ENCODE results near the gene RABL3. TPM values are rescaled to one million over a fixed set of nuclear protein-coding genes. Genes with fewer than 3 reads are reported as not detected.
"Not testable (repeated sequence)": the region's sequence is repeated elsewhere in the genome, so short reads cannot be mapped to it uniquely, and the experiment has no call there.

Gene RABL3
- 10 to 100 TPM; 32.0 to 39.4 (median 36.9) TPM for total RNA-seq (2021; fragmentation: NEBNext Ultra II Directional; extraction: Animal tissue kit (Norgen Biotek cat#: 25700))
- long read RNA-seq, transcript RABL3-201 (8 exons, 3,883 nt), result major isoform, 35 of 52 reads
- long read RNA-seq, partial matches to known transcripts, result 6 of 52 reads
- long read RNA-seq, other reads (novel, unspliced or antisense), result 8 of 52 reads

- peaks cover 8% of the 10 kb centered on the region for H3K9me3 Mint-ChIP-seq
- H3K4me1 Mint-ChIP-seq (ENCODE audit: low read depth), result peaks cover 39% of the 10 kb centered on the region
- H3K27ac Mint-ChIP-seq, result peak within 1 kb of the TSS; percentile 85
- peaks cover 52% of the 10 kb centered on the region for H3K36me3 Mint-ChIP-seq (ENCODE audit: low read depth)
- TF ChIP-seq, protein P1, sequence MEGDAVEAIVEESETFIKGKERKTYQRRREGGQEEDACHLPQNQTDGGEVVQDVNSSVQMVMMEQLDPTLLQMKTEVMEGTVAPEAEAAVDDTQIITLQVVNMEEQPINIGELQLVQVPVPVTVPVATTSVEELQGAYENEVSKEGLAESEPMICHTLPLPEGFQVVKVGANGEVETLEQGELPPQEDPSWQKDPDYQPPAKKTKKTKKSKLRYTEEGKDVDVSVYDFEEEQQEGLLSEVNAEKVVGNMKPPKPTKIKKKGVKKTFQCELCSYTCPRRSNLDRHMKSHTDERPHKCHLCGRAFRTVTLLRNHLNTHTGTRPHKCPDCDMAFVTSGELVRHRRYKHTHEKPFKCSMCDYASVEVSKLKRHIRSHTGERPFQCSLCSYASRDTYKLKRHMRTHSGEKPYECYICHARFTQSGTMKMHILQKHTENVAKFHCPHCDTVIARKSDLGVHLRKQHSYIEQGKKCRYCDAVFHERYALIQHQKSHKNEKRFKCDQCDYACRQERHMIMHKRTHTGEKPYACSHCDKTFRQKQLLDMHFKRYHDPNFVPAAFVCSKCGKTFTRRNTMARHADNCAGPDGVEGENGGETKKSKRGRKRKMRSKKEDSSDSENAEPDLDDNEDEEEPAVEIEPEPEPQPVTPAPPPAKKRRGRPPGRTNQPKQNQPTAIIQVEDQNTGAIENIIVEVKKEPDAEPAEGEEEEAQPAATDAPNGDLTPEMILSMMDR (IDR thresholded peaks at IDR 0.05), result no peak
- peak; percentile 100 for DNase-seq
- peak within 1 kb of the TSS; percentile 91 for H3K4me3 Mint-ChIP-seq
- no peaks in the 10 kb centered on the region; the same call in 1 of the 2 replicates for H3K27me3 Mint-ChIP-seq (ENCODE audit: insufficient read depth)
Observed at GRCh38 chr3:120742198-120742848, at the start of gene RABL3, which contains the start of gene GTF2E1. Gene RABL3, minus strand, starts transcription at chr3:120742516. Its CDS starts 9 bp downstream, at chr3:120742507. Gene GTF2E1, plus strand, starts transcription at chr3:120742744. Its CDS starts 7,809 bp downstream, at chr3:120750553.

- TF ChIP-seq, protein P1 (IDR thresholded peaks at IDR 0.05), result peak; percentile 17; the same call in 1 of the 2 replicates
- H3K27ac Mint-ChIP-seq, result peak overlapping the region; percentile 87
- no peaks in the 10 kb centered on the region for H3K27me3 Mint-ChIP-seq (ENCODE audit: insufficient read depth)
- no peaks in the 10 kb centered on the region for H3K9me3 Mint-ChIP-seq
- DNase-seq, result peak; percentile 71
- H3K36me3 Mint-ChIP-seq (ENCODE audit: low read depth), result peaks cover 38% of the 10 kb centered on the region
- peak overlapping the region; percentile 67 for H3K4me3 Mint-ChIP-seq
- H3K4me1 Mint-ChIP-seq (ENCODE audit: low read depth), result peaks cover 93% of the 10 kb centered on the region
Observed at GRCh38 chr3:120791913-120792312, 49.6 kb upstream of the RABL3 start.

- no peaks in the 10 kb centered on the region for H3K27me3 Mint-ChIP-seq (ENCODE audit: insufficient read depth)
- DNase-seq, result no peak
- peaks cover 42% of the 10 kb centered on the region for H3K36me3 Mint-ChIP-seq (ENCODE audit: low read depth)
- H3K4me3 Mint-ChIP-seq, result no peak overlapping the region
- H3K4me1 Mint-ChIP-seq (ENCODE audit: low read depth), result peaks cover 93% of the 10 kb centered on the region
- TF ChIP-seq, protein P1 (IDR thresholded peaks at IDR 0.05), result no peak
- H3K9me3 Mint-ChIP-seq, result no peaks in the 10 kb centered on the region
- H3K27ac Mint-ChIP-seq, result peak overlapping the region; percentile 87
Observed at GRCh38 chr3:120791010-120791409, 48.7 kb upstream of the RABL3 start.

- Mint-ChIP-seq H3K4me3 (peak overlapping the region; percentile 82), H3K4me1 (ENCODE audit: low read depth) (peaks cover 88% of the 10 kb centered on the region), H3K36me3 (ENCODE audit: low read depth) (peaks cover 55% of the 10 kb centered on the region), H3K27ac (peak overlapping the region; percentile 45)
- DNase-seq, result peak; percentile 60
- H3K27me3 Mint-ChIP-seq (ENCODE audit: insufficient read depth); H3K9me3 Mint-ChIP-seq: not testable (repeated sequence)
Observed at GRCh38 chr3:120785832-120786231, 43.5 kb upstream of the RABL3 start.

DNA sequence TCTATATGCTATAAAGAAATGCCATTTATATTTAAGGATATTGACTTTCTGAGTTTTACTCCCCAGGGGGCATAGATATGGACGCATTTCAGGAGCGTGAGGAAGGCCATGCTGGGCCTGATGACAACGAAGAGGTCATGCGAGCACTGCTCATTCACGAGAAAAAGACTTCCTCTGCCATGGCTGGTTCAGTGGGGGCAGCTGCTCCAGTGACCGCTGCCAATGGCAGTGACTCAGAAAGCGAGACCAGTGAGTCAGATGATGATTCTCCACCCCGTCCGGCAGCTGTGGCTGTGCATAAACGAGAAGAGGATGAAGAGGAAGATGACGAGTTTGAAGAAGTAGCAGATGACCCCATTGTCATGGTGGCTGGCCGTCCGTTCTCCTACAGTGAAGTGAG lies 38.7 kb upstream of the RABL3 start:
- H3K4me1 Mint-ChIP-seq (ENCODE audit: low read depth), result peaks cover 73% of the 10 kb centered on the region

More for the DNA sequence above, 38.7 kb upstream of the RABL3 start:
- Mint-ChIP-seq H3K27ac (peak overlapping the region; percentile 88), H3K27me3 (ENCODE audit: insufficient read depth) (peaks cover 1% of the 10 kb centered on the region; the same call in 1 of the 2 replicates), H3K4me3 (peak overlapping the region; percentile 88), H3K9me3 (no peaks in the 10 kb centered on the region; the same call in 1 of the 2 replicates), H3K36me3 (ENCODE audit: low read depth) (peaks cover 55% of the 10 kb centered on the region)
- DNase-seq, result peak; percentile 93
- TF ChIP-seq, protein P1 (IDR thresholded peaks at IDR 0.05), result no peak

All from HFFc6 (cell line).